ENCODE measurements around the gene PROM1.

Gene PROM1

GRCh38 chr4:16051980-16052379 is 31.8 kb downstream of the PROM1 start:
- Histone ChIP-seq H3K27ac (peak overlapping the region in 1 of 2 donors; percentile 15), H3K9me3 (no peaks in the 10 kb centered on the region), H3K36me3 (no peaks in the 10 kb centered on the region), H3K27me3 (no peaks in the 10 kb centered on the region), H3K4me1 (peaks cover 0 to 30% (median 21%) of the 10 kb centered on the region in 4 donors), H3K4me3 (no peak overlapping the region)
- DNase-seq: no peak
- intact Hi-C loops (cut with DNase I; ENCODE audit: low total_unique reads): no loop called here
- TF ChIP-seq CTCF (IDR thresholded peaks at IDR 0.05): no peak

DNA sequence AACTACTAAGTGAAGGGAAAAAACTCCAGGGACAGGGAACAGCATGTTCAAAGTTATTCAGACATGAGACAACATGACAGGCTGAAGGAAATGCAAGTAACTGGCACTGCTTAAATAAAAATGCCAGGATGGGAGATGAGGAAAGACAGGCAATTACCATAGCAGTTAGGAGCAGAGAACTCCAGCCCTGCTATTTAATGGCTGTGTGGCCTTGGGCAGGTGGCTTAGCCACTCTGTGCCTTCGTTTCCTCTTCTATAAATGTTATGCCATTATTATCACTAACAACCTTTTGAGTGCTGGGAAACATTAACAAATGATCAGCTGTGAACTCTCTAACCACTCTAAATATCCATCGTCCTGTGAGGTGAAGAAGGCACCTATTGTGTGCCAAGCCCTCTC is 32.7 kb downstream of the PROM1 start:
- DNase-seq: no peak
- intact Hi-C loops (cut with DNase I; ENCODE audit: low total_unique reads): no loop called here
- Histone ChIP-seq H3K27me3 (no peaks in the 10 kb centered on the region), H3K36me3 (no peaks in the 10 kb centered on the region), H3K27ac (peak overlapping the region in 1 of 2 donors; percentile 15), H3K9me3 (no peaks in the 10 kb centered on the region), H3K4me1 (peaks cover 0 to 22% (median 13%) of the 10 kb centered on the region in 4 donors), H3K4me3 (no peak overlapping the region)
- TF ChIP-seq CTCF (IDR thresholded peaks at IDR 0.05): no peak

DNA sequence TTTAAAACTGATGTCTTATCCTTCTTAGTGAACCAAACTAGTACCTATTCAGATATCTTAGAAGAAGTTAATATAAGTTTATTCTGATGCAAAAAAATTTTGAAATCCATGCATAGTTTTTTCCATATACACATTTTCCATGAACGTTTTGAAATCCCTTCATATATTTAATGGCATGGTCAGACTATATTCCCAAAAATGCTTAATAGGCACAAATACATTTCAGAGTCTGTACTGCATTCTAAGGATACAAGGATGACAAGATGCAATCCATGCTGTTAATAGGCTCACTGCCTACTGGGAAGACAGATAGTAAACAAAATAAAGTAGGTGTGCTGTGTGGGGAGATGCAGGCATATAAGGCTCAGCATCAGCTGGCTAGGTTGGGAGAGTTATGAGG is 33.2 kb downstream of the PROM1 start:
- Histone ChIP-seq H3K27me3 (no peaks in the 10 kb centered on the region), H3K4me1 (peaks cover 0 to 17% (median 9%) of the 10 kb centered on the region in 4 donors)

GRCh38 chr4:16048619-16049419 is 35.0 kb downstream of the PROM1 start:
- no peak overlapping the region for H3K4me3 ChIP-seq
- H3K9me3 ChIP-seq: no peaks in the 10 kb centered on the region
- intact Hi-C loops (cut with DNase I; ENCODE audit: low total_unique reads): no loop called here
- no peaks in the 10 kb centered on the region for H3K27me3 ChIP-seq
- H3K4me1 ChIP-seq: peaks cover 0 to 15% (median 3%) of the 10 kb centered on the region in 4 donors
- DNase-seq: no peak
- no peak overlapping the region for H3K27ac ChIP-seq
- H3K36me3 ChIP-seq: no peaks in the 10 kb centered on the region
- no peak for TF ChIP-seq CTCF (IDR thresholded peaks at IDR 0.05)

More for the DNA sequence above, 33.2 kb downstream of the PROM1 start:
- Histone ChIP-seq H3K27ac (no peak overlapping the region), H3K9me3 (no peaks in the 10 kb centered on the region), H3K4me3 (no peak overlapping the region), H3K36me3 (no peaks in the 10 kb centered on the region)
- no peak for DNase-seq
- TF ChIP-seq CTCF (IDR thresholded peaks at IDR 0.05): no peak
- intact Hi-C loops (cut with DNase I; ENCODE audit: low total_unique reads): no loop called here

DNA sequence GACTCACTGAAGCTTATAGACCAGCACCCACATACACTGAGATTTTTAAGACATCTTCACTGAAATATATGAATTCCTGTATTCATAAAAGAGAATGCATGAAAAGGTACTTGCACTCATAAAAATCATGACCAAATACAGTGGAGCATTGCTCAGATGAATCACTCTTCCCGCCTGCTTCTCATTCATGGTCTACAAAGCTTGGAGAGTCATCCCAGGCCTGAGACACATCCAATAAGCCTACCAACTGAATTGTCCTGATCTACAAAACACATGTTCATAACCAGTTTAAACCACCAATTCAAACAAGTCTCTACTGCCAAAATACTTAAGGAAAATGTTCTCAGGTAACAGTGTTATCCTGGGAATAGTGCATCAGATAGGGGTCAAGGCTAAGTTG is 38.1 kb downstream of the PROM1 start:
- no peak for DNase-seq
- H3K27me3 ChIP-seq: no peaks in the 10 kb centered on the region
- no peak overlapping the region for H3K27ac ChIP-seq
- TF ChIP-seq CTCF (IDR thresholded peaks at IDR 0.05): no peak
- H3K4me1 ChIP-seq: peaks cover 0 to 23% (median 2%) of the 10 kb centered on the region in 4 donors
- H3K36me3 ChIP-seq: no peaks in the 10 kb centered on the region
- intact Hi-C loops (cut with DNase I; ENCODE audit: low total_unique reads): no loop called here
- H3K9me3 ChIP-seq: no peaks in the 10 kb centered on the region
- no peak overlapping the region for H3K4me3 ChIP-seq
